ENCODE data around the gene SAMD15. TPM values are rescaled to one million over a fixed set of nuclear protein-coding genes. Genes with fewer than 3 reads are reported as not detected.

SAMD15 gene
- total and polyA plus RNA-seq, 2 donors (not counting 1 experiment from before 2014, with no cell fraction given) = 0.03 to 0.96 TPM

DNA sequence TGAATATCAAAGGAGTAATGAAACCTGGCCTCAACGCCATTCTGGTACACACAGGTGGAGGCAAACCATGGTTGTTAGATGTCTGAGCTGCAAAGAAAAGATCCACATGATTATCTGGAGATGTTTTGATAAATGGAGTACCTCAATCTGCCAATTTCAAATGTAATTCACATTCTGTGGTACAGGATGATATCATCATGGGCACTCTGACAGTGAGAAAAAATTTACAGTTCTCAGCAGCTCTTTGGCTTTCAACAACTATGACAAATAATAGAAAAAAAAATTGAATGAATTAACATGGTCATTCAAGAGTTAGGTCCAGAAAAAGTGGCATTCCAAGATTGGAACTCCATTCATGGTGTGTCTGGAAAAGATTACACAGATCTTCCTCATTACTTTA, 17.6 kb upstream of the SAMD15 start:
- H3K9me3 ChIP-seq (ENCODE audit: control extremely low read depth in 1 of 3, control insufficient read depth in 2 of 3, insufficient read depth in 1 of 3, low read length in 2 of 3) = no peaks in the 10 kb centered on the region
- no peak overlapping the region for H3K27ac ChIP-seq (ENCODE audit: low read length in 2 of 2)
- no peak overlapping the region for H3K4me3 ChIP-seq (ENCODE audit: control extremely low read depth in 1 of 5, extremely low read depth in 1 of 5, insufficient read depth in 1 of 5, low read depth in 2 of 5, low read length in 4 of 5)
- DNase-seq = no peak
- H4K20me1 ChIP-seq (ENCODE audit: control insufficient read depth, insufficient read depth, low read length, poor library complexity, severe bottlenecking) = peaks cover 41% of the 10 kb centered on the region
- TF ChIP-seq, protein P1, sequence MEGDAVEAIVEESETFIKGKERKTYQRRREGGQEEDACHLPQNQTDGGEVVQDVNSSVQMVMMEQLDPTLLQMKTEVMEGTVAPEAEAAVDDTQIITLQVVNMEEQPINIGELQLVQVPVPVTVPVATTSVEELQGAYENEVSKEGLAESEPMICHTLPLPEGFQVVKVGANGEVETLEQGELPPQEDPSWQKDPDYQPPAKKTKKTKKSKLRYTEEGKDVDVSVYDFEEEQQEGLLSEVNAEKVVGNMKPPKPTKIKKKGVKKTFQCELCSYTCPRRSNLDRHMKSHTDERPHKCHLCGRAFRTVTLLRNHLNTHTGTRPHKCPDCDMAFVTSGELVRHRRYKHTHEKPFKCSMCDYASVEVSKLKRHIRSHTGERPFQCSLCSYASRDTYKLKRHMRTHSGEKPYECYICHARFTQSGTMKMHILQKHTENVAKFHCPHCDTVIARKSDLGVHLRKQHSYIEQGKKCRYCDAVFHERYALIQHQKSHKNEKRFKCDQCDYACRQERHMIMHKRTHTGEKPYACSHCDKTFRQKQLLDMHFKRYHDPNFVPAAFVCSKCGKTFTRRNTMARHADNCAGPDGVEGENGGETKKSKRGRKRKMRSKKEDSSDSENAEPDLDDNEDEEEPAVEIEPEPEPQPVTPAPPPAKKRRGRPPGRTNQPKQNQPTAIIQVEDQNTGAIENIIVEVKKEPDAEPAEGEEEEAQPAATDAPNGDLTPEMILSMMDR (IDR thresholded peaks at IDR 0.05) = no peak
- no peak for TF ChIP-seq EZH2 (IDR thresholded peaks at IDR 0.05; ENCODE audit: borderline replicate concordance, insufficient read depth, low read depth, low read length, poor library complexity, severe bottlenecking)
- ATAC-seq (ENCODE audit: low read depth) = no peak
- peaks cover 47% of the 10 kb centered on the region for H3K4me1 Mint-ChIP-seq
- H3K27ac Mint-ChIP-seq = no peak overlapping the region
- no peaks in the 10 kb centered on the region for H3K36me3 ChIP-seq (replicated peaks in 1 of 2; ENCODE audit: control extremely low read depth in 1 of 2, control insufficient read depth in 1 of 2, extremely low read depth in 1 of 2, insufficient read depth in 2 of 2, low read length in 1 of 2)
- no peak overlapping the region for H3K4me3 Mint-ChIP-seq
- no peaks in the 10 kb centered on the region for H3K9me3 Mint-ChIP-seq (ENCODE audit: insufficient read depth)
- no peaks in the 10 kb centered on the region for H3K27me3 Mint-ChIP-seq
- 100% methylated on average over 1 of the region's 1 CpG for WGBS (ENCODE audit: insufficient coverage)
- intact Hi-C loops (cut with micrococcal nuclease) = no loop called here
- ChIA-PET CTCF (interaction anchor here (1.1 kb wide), 1 partner anchor 17 kb away, joined by 3 read pairs; the partner anchor contains the start of genes SAMD15 and TMED8), POLR2A (no interaction called here)
- H3K79me2 ChIP-seq (ENCODE audit: control insufficient read depth, insufficient read depth, low read length) = peaks cover 97% of the 10 kb centered on the region
- H3K4me2 ChIP-seq (replicated peaks; ENCODE audit: low read depth, low read length, poor library complexity, severe bottlenecking) = no peak overlapping the region
- H3K27me3 ChIP-seq (replicated peaks in 1 of 4; ENCODE audit: control extremely low read depth in 1 of 4, control insufficient read depth in 3 of 4, insufficient read depth in 4 of 4, low read length in 3 of 4) = no peaks in the 10 kb centered on the region
- H3K9ac ChIP-seq (ENCODE audit: low read length) = no peak overlapping the region
- H2AFZ ChIP-seq (ENCODE audit: insufficient read depth, low read depth, low read length, poor library complexity, severe bottlenecking) = no peak overlapping the region
- peaks cover 11 to 16% of the 10 kb centered on the region in 2 donors for H3K4me1 ChIP-seq (ENCODE audit: control insufficient read depth in 2 of 2, insufficient read depth in 2 of 2, low read length in 2 of 2)

DNA sequence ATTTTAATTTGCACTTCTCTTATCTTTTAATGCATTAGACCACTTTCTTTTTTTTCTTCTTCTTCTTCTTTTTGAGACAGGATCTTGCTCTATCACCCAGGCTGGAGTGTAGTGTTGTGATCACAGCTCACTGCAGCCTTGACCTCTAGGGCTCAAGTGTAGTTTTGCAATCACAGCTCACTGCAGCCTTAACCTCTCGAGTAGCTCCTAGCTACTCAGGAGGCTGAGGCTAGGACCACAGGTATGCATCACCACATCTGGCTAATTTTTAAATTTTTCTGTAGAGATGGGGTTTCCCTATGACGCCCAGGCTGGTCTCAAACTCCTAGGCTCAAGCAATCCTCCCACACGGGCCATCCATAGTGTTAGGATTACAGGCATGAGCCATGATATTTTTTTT, 13.0 kb upstream of the SAMD15 start:
- Histone ChIP-seq H3K9ac (ENCODE audit: low read length) (no peak overlapping the region), H3K4me2 (replicated peaks; ENCODE audit: low read depth, low read length, poor library complexity, severe bottlenecking) (no peak overlapping the region), H4K20me1 (ENCODE audit: control insufficient read depth, insufficient read depth, low read length, poor library complexity, severe bottlenecking) (peaks cover 50% of the 10 kb centered on the region), H3K27ac (ENCODE audit: low read length in 2 of 2) (no peak overlapping the region), H3K79me2 (ENCODE audit: control insufficient read depth, insufficient read depth, low read length) (peaks cover 98% of the 10 kb centered on the region), H3K4me3 (ENCODE audit: control extremely low read depth in 1 of 5, extremely low read depth in 1 of 5, insufficient read depth in 1 of 5, low read depth in 2 of 5, low read length in 4 of 5) (no peak overlapping the region), H3K27me3 (replicated peaks in 1 of 4; ENCODE audit: control extremely low read depth in 1 of 4, control insufficient read depth in 3 of 4, insufficient read depth in 4 of 4, low read length in 3 of 4) (no peaks in the 10 kb centered on the region), H3K4me1 (ENCODE audit: control insufficient read depth in 2 of 2, insufficient read depth in 2 of 2, low read length in 2 of 2) (peaks cover 20 to 22% of the 10 kb centered on the region in 2 donors), H2AFZ (ENCODE audit: insufficient read depth, low read depth, low read length, poor library complexity, severe bottlenecking) (no peak overlapping the region), H3K36me3 (replicated peaks in 1 of 2; ENCODE audit: control extremely low read depth in 1 of 2, control insufficient read depth in 1 of 2, extremely low read depth in 1 of 2, insufficient read depth in 2 of 2, low read length in 1 of 2) (peaks cover 0 to 11% of the 10 kb centered on the region in 2 experiments), H3K9me3 (ENCODE audit: control extremely low read depth in 1 of 3, control insufficient read depth in 2 of 3, insufficient read depth in 1 of 3, low read length in 2 of 3) (no peaks in the 10 kb centered on the region)
- CTCF ChIA-PET = no interaction called here
- no peaks in the 10 kb centered on the region for H3K27me3 Mint-ChIP-seq
- no peak overlapping the region for H3K4me3 Mint-ChIP-seq
- WGBS (ENCODE audit: insufficient coverage) = 50% methylated on average over 1 of the region's 3 CpGs
- no peak for DNase-seq
- H3K27ac Mint-ChIP-seq = peak overlapping the region; percentile 28
- TF ChIP-seq, protein P1 (IDR thresholded peaks at IDR 0.05) = no peak
- no peak for TF ChIP-seq EZH2 (IDR thresholded peaks at IDR 0.05; ENCODE audit: borderline replicate concordance, insufficient read depth, low read depth, low read length, poor library complexity, severe bottlenecking)
- peaks cover 74% of the 10 kb centered on the region for H3K4me1 Mint-ChIP-seq
- POLR2A ChIA-PET = no interaction called here
- H3K9me3 Mint-ChIP-seq (ENCODE audit: insufficient read depth) = no peaks in the 10 kb centered on the region
- intact Hi-C loops (cut with micrococcal nuclease) = no loop called here
- no peak for ATAC-seq (ENCODE audit: low read depth)

All from B cell (primary cell).